IMR-90 (cell line): ENCODE data around the gene AREL1. TPM values are rescaled to one million over a fixed set of nuclear protein-coding genes. Genes with fewer than 3 reads are reported as not detected.
A peak's percentile ranks its signal among the peaks of the same experiment; 100 is the strongest.

Experiments used
- ATAC-seq: fragments of 200-7000 bp; cut with Tn5 transposase; 2 replicates; pipeline ENCODE4 v1.9.1; 2020; ENCODE audit warnings: low read depth, mild to moderate bottlenecking, moderate library complexity
- BruUV-seq: library from RNA; stranded (reverse); fragments of 400-500 nt; replicated peaks from 2 replicates; lab custom pipeline; 2021; lab: Mats Ljungman, UMichigan
- CTCF ChIA-PET: fragments of 300-600 bp; formaldehyde crosslinking; extraction: SDS; loops from one replicate; lab custom pipeline; 2021; ENCODE audit warnings: antibody characterized with exemption; lab: Yijun Ruan, JAX
- POLR2A ChIA-PET: fragments of 300-600 bp; sonication (Branson Sonifier 250); formaldehyde crosslinking; loops from one replicate; lab custom pipeline; 2022; ENCODE audit warnings: antibody characterized with exemption; ENCODE audit not compliant: unreplicated experiment; lab: Charles Lee
- DNase-seq: peaks from one replicate; pipeline ENCODE4 v3.0.0; 2013
- H2AFZ ChIP-seq: replicated peaks from 2 replicates; pipeline ENCODE3; 2013; ENCODE audit warnings: low read length, mild to moderate bottlenecking; ENCODE audit not compliant: poor library complexity
- H2AK5ac ChIP-seq: 2 replicates; pipeline ENCODE4 v1.6.1; 2013; ENCODE audit warnings: low read depth, low read length, inconsistent platforms
- H2AK9ac ChIP-seq: replicated peaks from 2 replicates; pipeline ENCODE3; 2013; ENCODE audit warnings: mild to moderate bottlenecking, low read depth, low read length, moderate library complexity; ENCODE audit not compliant: poor library complexity
- H2BK120ac ChIP-seq: 2 replicates; pipeline ENCODE4 v1.6.1; 2013; ENCODE audit warnings: low read depth, low read length, inconsistent platforms
- H2BK15ac ChIP-seq: 3 replicates; pipeline ENCODE4 v1.6.1; 2013; ENCODE audit warnings: low read depth, low read length, inconsistent platforms
- H2BK20ac ChIP-seq: 2 replicates; pipeline ENCODE4 v1.6.1; 2013; ENCODE audit warnings: low read depth, mild to moderate bottlenecking, inconsistent platforms, low read length, moderate library complexity
- H2BK5ac ChIP-seq: 2 replicates; pipeline ENCODE4 v1.6.1; 2013; ENCODE audit warnings: mild to moderate bottlenecking, low read depth, low read length, inconsistent platforms; ENCODE audit not compliant: poor library complexity, severe bottlenecking
- H3K14ac ChIP-seq: replicated peaks from 2 replicates; pipeline ENCODE4 v1.6.1; 2013; ENCODE audit warnings: low read depth, low read length, inconsistent platforms
- H3K18ac ChIP-seq: 2 replicates; pipeline ENCODE4 v1.6.1; 2013; ENCODE audit warnings: low read depth, low read length, control low read depth
- H3K23ac ChIP-seq: 2 replicates; pipeline ENCODE4 v1.6.1; 2013; ENCODE audit warnings: low read depth, low read length, inconsistent platforms
- H3K27ac ChIP-seq: 2 replicates; pipeline ENCODE4 v1.5.1; 2013; ENCODE audit warnings: mild to moderate bottlenecking, control low read depth, low read length; ENCODE audit not compliant: insufficient read depth
- H3K27me3 ChIP-seq: 2 replicates; pipeline ENCODE4 v1.6.1; 2013; ENCODE audit warnings: low read length; ENCODE audit not compliant: control insufficient read depth, insufficient read depth
- H3K36me3 ChIP-seq: 2 replicates; pipeline ENCODE4 v1.6.1; 2013; ENCODE audit warnings: low read length, mixed read lengths; ENCODE audit not compliant: control insufficient read depth, insufficient read depth
- H3K4ac ChIP-seq: 2 replicates; pipeline ENCODE4 v1.6.1; 2013; ENCODE audit warnings: low read depth, low read length, inconsistent platforms
- H3K4me1 ChIP-seq: 2 replicates; pipeline ENCODE4 v1.6.1; 2013; ENCODE audit warnings: low read length, mixed read lengths; ENCODE audit not compliant: control insufficient read depth, insufficient read depth
- H3K4me2 ChIP-seq: 2 replicates; pipeline ENCODE4 v1.6.1; 2013; ENCODE audit warnings: low read depth, mild to moderate bottlenecking, control low read depth, low read length, moderate library complexity
- H3K4me3 ChIP-seq: 2 replicates; pipeline ENCODE4 v1.5.1; 2013; ENCODE audit warnings: low read depth, mild to moderate bottlenecking, control low read depth, low read length, moderate library complexity; ENCODE audit not compliant: insufficient read depth
- H3K56ac ChIP-seq: 2 replicates; pipeline ENCODE4 v1.6.1; 2013; ENCODE audit warnings: low read length, inconsistent platforms; ENCODE audit not compliant: insufficient read depth; ENCODE audit errors: extremely low read depth
- H3K79me1 ChIP-seq, 2 experiments: 2 replicates each; pipeline ENCODE4 v1.6.1; 2013; ENCODE audit warnings: low read length in 2 of 2, inconsistent platforms in 1 of 2, low read depth in 1 of 2
- H3K9ac ChIP-seq: 2 replicates; pipeline ENCODE4 v1.6.1; 2013; ENCODE audit warnings: low read depth, low read length, control low read depth
- H3K9me1 ChIP-seq: 2 replicates; pipeline ENCODE4 v1.6.1; 2013; ENCODE audit warnings: low read length, inconsistent platforms; ENCODE audit not compliant: insufficient read depth
- H3K9me3 ChIP-seq: 2 replicates; pipeline ENCODE4 v1.6.1; 2013; ENCODE audit warnings: low read length; ENCODE audit not compliant: control insufficient read depth, insufficient read depth
- H4K20me1 ChIP-seq: 2 replicates; pipeline ENCODE4 v1.6.1; 2013; ENCODE audit warnings: low read length, inconsistent platforms; ENCODE audit not compliant: insufficient read depth
- H4K5ac ChIP-seq: 2 replicates; pipeline ENCODE4 v1.6.1; 2013; ENCODE audit warnings: mild to moderate bottlenecking, low read depth, low read length, control low read depth
- H4K8ac ChIP-seq, 2 experiments: 2 replicates each; pipeline ENCODE4 v1.6.1; 2013; ENCODE audit warnings: low read depth in 2 of 2, low read length in 2 of 2, control low read depth in 1 of 2, inconsistent platforms in 1 of 2
- H4K91ac ChIP-seq: 2 replicates; pipeline ENCODE4 v1.6.1; 2013; ENCODE audit warnings: low read depth, low read length, inconsistent platforms; ENCODE audit not compliant: insufficient read depth
- CEBPB ChIP-seq: IDR thresholded peaks from 2 replicates; pipeline ENCODE4 v1.6.1; 2012; ENCODE audit warnings: low read depth, low read length, improper control_type of control experiment
- CHD1 ChIP-seq: IDR thresholded peaks from 2 replicates; pipeline ENCODE4 v1.6.1; 2012; ENCODE audit warnings: low read depth, low read length, improper control_type of control experiment
- CTCF ChIP-seq: conservative IDR thresholded peaks from 2 replicates; pipeline ENCODE4 v1.5.1; 2012; ENCODE audit warnings: mild to moderate bottlenecking, low read depth, low read length, improper control_type of control experiment
- ELK1 ChIP-seq: fragments of 150-350 bp; IDR thresholded peaks from 2 replicates; pipeline ENCODE4 v1.6.1; 2016; ENCODE audit warnings: low read depth, mild to moderate bottlenecking, low read length, moderate library complexity, borderline replicate concordance
- FOS ChIP-seq: fragments of 150-350 bp; IDR thresholded peaks from 2 replicates; pipeline ENCODE4 v1.6.1; 2016; ENCODE audit warnings: low read depth, low read length
- MAFK ChIP-seq: IDR thresholded peaks from 2 replicates; pipeline ENCODE4 v1.6.1; 2012; ENCODE audit warnings: low read depth, low read length, improper control_type of control experiment
- MAZ ChIP-seq: IDR thresholded peaks from 2 replicates; pipeline ENCODE4 v1.6.1; 2012; ENCODE audit warnings: low read depth, mild to moderate bottlenecking, low read length, improper control_type of control experiment, moderate library complexity, borderline replicate concordance
- MXI1 ChIP-seq: IDR thresholded peaks from 2 replicates; pipeline ENCODE4 v1.6.1; 2012; ENCODE audit warnings: low read depth, mild to moderate bottlenecking, low read length, moderate library complexity, borderline replicate concordance
- NFE2L2 ChIP-seq: fragments of 150-350 bp; IDR thresholded peaks from 2 replicates; pipeline ENCODE4 v1.6.1; 2016; ENCODE audit warnings: low read depth, mild to moderate bottlenecking, low read length
- POLR2A ChIP-seq: IDR thresholded peaks from 2 replicates; pipeline ENCODE4 v1.6.1; 2012; ENCODE audit warnings: mild to moderate bottlenecking, low read depth, low read length
- RCOR1 ChIP-seq: IDR thresholded peaks from 2 replicates; pipeline ENCODE4 v1.6.1; 2012; ENCODE audit warnings: mild to moderate bottlenecking, low read length, improper control_type of control experiment; ENCODE audit not compliant: insufficient replicate concordance
- RFX5 ChIP-seq: IDR thresholded peaks from 2 replicates; pipeline ENCODE4 v1.8.0; 2012; ENCODE audit warnings: low read depth, mild to moderate bottlenecking, low read length, moderate library complexity
- SMC3 ChIP-seq: fragments of 150-350 bp; IDR thresholded peaks from 2 replicates; pipeline ENCODE4 v1.6.1; 2016; ENCODE audit warnings: low read depth, mild to moderate bottlenecking, antibody characterized with exemption, low read length, moderate library complexity
- USF2 ChIP-seq: fragments of 150-350 bp; IDR thresholded peaks from 2 replicates; pipeline ENCODE4 v1.6.1; 2017; ENCODE audit warnings: mild to moderate bottlenecking, antibody characterized with exemption, low read length, low read depth
- dilution Hi-C: fragments of 300-500 bp; cut with HindIII; formaldehyde crosslinking; loops from one replicate; pipeline ENCODE4 v1.14.3; 2018; ENCODE audit warnings: low sequenced_read_pairs; ENCODE audit not compliant: unreplicated experiment
- in situ Hi-C: fragments of 300-500 bp; cut with MboI; formaldehyde crosslinking; loops from 3 replicates; pipeline ENCODE4 v1.14.3; 2019; ENCODE audit warnings: low sequenced_read_pairs, inconsistent platforms, mixed read lengths
- intact Hi-C: fragments of 100-400 bp; cut with micrococcal nuclease; formaldehyde crosslinking; loops from 2 replicates; pipeline ENCODE4 v1.10.0; 2022
- polyA plus RNA-seq, 3 experiments: library from polyadenylated mRNA; depleted of rRNA; stranded (reverse); fragments of >200 nt; gene quantifications; 2 replicates each; pipeline ENCODE4 v1.2.3, GENCODE V29; 2012; ENCODE audit warnings: low replicate concordance in 1 of 3
- total RNA-seq: library from RNA; depleted of rRNA; stranded (reverse); fragments of >200 nt; gene quantifications from 2 replicates; pipeline ENCODE4 v1.2.3, GENCODE V29; 2012

Gene AREL1
- total and polyA plus RNA-seq, 2 of the 4 experiments (the other 2 are of a cell fraction), result 30.0 to 39.3 TPM

- Histone ChIP-seq H3K4me1 (no peaks in the 10 kb centered on the region), H3K9ac (no peak overlapping the region), H3K56ac (no peak overlapping the region), H3K9me1 (no peaks in the 10 kb centered on the region), H3K36me3 (peaks cover 18% of the 10 kb centered on the region), H2BK5ac (peak overlapping the region; percentile 74), H3K4me2 (no peak overlapping the region), H3K23ac (no peak overlapping the region), H3K18ac (no peak overlapping the region), H3K27me3 (no peaks in the 10 kb centered on the region), H3K79me1 (peaks cover 3 to 12% of the 10 kb centered on the region in 2 experiments; a peak in 3 of 4 replicates), H2AK9ac (no peak overlapping the region), H4K91ac (no peak overlapping the region), H3K4me3 (no peak overlapping the region), H2AFZ (no peak overlapping the region), H3K4ac (no peak overlapping the region), H4K5ac (no peak overlapping the region), H3K27ac (no peak overlapping the region), H2BK120ac (no peak overlapping the region), H2BK15ac (no peak overlapping the region), H2BK20ac (no peak overlapping the region), H4K8ac (no peak overlapping the region), H2AK5ac (no peak overlapping the region), H3K9me3 (no peaks in the 10 kb centered on the region), H4K20me1 (no peaks in the 10 kb centered on the region), H3K14ac (no peak overlapping the region)
- intact Hi-C loops, result no loop called here
- no TSS peak for BruUV-seq
- ChIA-PET CTCF (interaction anchor here (1.4 kb wide), 1 partner anchor 68 kb away, joined by 4 read pairs; no protein-coding TSS in a partner anchor), POLR2A (interaction anchor here (0.7 kb wide), 1 partner anchor 29 kb away, joined by 8 read pairs; no protein-coding TSS in a partner anchor)
- ATAC-seq (peak; percentile 95), DNase-seq (peak; percentile 90)
- in situ Hi-C loops, result no loop called here
- TF ChIP-seq RCOR1 (no peak), CEBPB (no peak), CTCF (no peak), SMC3 (no peak), MXI1 (no peak), ELK1 (no peak), MAFK (no peak), NFE2L2 (no peak), RFX5 (no peak), MAZ (no peak), CHD1 (no peak), FOS (no peak), USF2 (no peak), POLR2A (no peak)
- dilution Hi-C loops, result no loop called here
Measured at GRCh38 chr14:74720526-74720925, 7.6 kb upstream of the AREL1 start.
